HG03060 (cell line): Measurements from ENCODE around the gene GPR101.
A peak's percentile ranks its signal among the peaks of the same experiment; 100 is the strongest.

Experiments used
- ATAC-seq: cut with Tn5 transposase; IDR thresholded peaks from one replicate; pipeline ENCODE4 v1.9.1; 2021; ENCODE audit warnings: low read depth, moderate number of reproducible peaks; ENCODE audit not compliant: unreplicated experiment

The GPR101 gene

GRCh38 chrX:137033774-137034507, at the start of gene GPR101:
Gene GPR101, minus strand, starts transcription at chrX:137033995. Its CDS starts 2,321 bp downstream, at chrX:137031674.
- no peak for ATAC-seq

- no peak for ATAC-seq
Observed at GRCh38 chrX:137081239-137081638, 47.4 kb upstream of the GPR101 start.

- no peak for ATAC-seq
Observed at GRCh38 chrX:137072396-137072795, 38.6 kb upstream of the GPR101 start.

- no peak for ATAC-seq
Observed at GRCh38 chrX:137071596-137071995, 37.8 kb upstream of the GPR101 start.

- ATAC-seq, result no peak
Observed at GRCh38 chrX:137067147-137067546, 33.4 kb upstream of the GPR101 start.

GRCh38 chrX:137062915-137063617, 29.3 kb upstream of the GPR101 start:
- no peak for ATAC-seq

- ATAC-seq, result no peak
Observed at GRCh38 chrX:137058339-137059127, 24.7 kb upstream of the GPR101 start.

GRCh38 chrX:137052643-137053235, 18.9 kb upstream of the GPR101 start:
- ATAC-seq, result no peak

- ATAC-seq, result peak; percentile 62
Observed at GRCh38 chrX:137051978-137052642, 18.3 kb upstream of the GPR101 start.

GRCh38 chrX:137044893-137045292, 11.1 kb upstream of the GPR101 start:
- ATAC-seq, result no peak

GRCh38 chrX:137043736-137044135, 9.9 kb upstream of the GPR101 start:
- no peak for ATAC-seq

- no peak for ATAC-seq
Observed at GRCh38 chrX:137041329-137041728, 7.5 kb upstream of the GPR101 start.

- no peak for ATAC-seq
Observed at GRCh38 chrX:137040113-137040794, 6.5 kb upstream of the GPR101 start.

- ATAC-seq, result no peak
Observed at GRCh38 chrX:137034508-137034872, 695 bp upstream of the GPR101 start.

GRCh38 chrX:137032841-137033773, 688 bp downstream of the GPR101 start:
- no peak for ATAC-seq

GRCh38 chrX:137032341-137032694, 1.5 kb downstream of the GPR101 start:
- no peak for ATAC-seq

- ATAC-seq, result peak; percentile 80
Observed at GRCh38 chrX:137031517-137032340, 2.1 kb downstream of the GPR101 start.

- no peak for ATAC-seq
Observed at GRCh38 chrX:137031039-137031438, 2.8 kb downstream of the GPR101 start.
